ENCODE results near the gene POR.

The POR gene

GRCh38 chr7:75948179-75948578 is 33.2 kb downstream of the POR start:
- no peak overlapping the region for H3K4me3 ChIP-seq (ENCODE audit: low read depth, low read length)
- no peak for TF ChIP-seq CTCF (IDR thresholded peaks at IDR 0.05; ENCODE audit: borderline replicate concordance, insufficient read depth, low read depth, low read length)

GRCh38 chr7:75950111-75950681 is 35.2 kb downstream of the POR start:
- no peak for TF ChIP-seq CTCF (IDR thresholded peaks at IDR 0.05; ENCODE audit: borderline replicate concordance, insufficient read depth, low read depth, low read length)
- no peak overlapping the region for H3K4me3 ChIP-seq (ENCODE audit: low read depth, low read length)

GRCh38 chr7:75951506-75951905 is 36.6 kb downstream of the POR start:
- H3K4me3 ChIP-seq (ENCODE audit: low read depth, low read length): no peak overlapping the region
- TF ChIP-seq CTCF (IDR thresholded peaks at IDR 0.05; ENCODE audit: borderline replicate concordance, insufficient read depth, low read depth, low read length): no peak

- TF ChIP-seq CTCF (IDR thresholded peaks at IDR 0.05; ENCODE audit: borderline replicate concordance, insufficient read depth, low read depth, low read length): no peak
- H3K4me3 ChIP-seq (ENCODE audit: low read depth, low read length): no peak overlapping the region
Observed at GRCh38 chr7:75953431-75953830, 38.5 kb downstream of the POR start.

GRCh38 chr7:75953931-75954330 is 39.0 kb downstream of the POR start:
- no peak for TF ChIP-seq CTCF (IDR thresholded peaks at IDR 0.05; ENCODE audit: borderline replicate concordance, insufficient read depth, low read depth, low read length)
- no peak overlapping the region for H3K4me3 ChIP-seq (ENCODE audit: low read depth, low read length)

GRCh38 chr7:75955331-75955955 is 40.5 kb downstream of the POR start:
- no peak for TF ChIP-seq CTCF (IDR thresholded peaks at IDR 0.05; ENCODE audit: borderline replicate concordance, insufficient read depth, low read depth, low read length)
- no peak overlapping the region for H3K4me3 ChIP-seq (ENCODE audit: low read depth, low read length)

- no peak overlapping the region for H3K4me3 ChIP-seq (ENCODE audit: low read depth, low read length)
- TF ChIP-seq CTCF (IDR thresholded peaks at IDR 0.05; ENCODE audit: borderline replicate concordance, insufficient read depth, low read depth, low read length): no peak
Observed at GRCh38 chr7:75957021-75957736, 42.2 kb downstream of the POR start.
